DMS53 treated with DMSO at 0.1 percent for 48 hours (cell line): ENCODE data around the gene CHI3L1.
A peak's percentile ranks its signal among the peaks of the same experiment; 100 is the strongest.

Experiments
- DNase-seq: peaks from one replicate; lab custom pipeline; 2025; ENCODE audit not compliant: unreplicated experiment; lab: John Stamatoyannopoulos, UW

Gene CHI3L1

GRCh38 chr1:203152158-203153034 is 34.1 kb downstream of the CHI3L1 start:
- DNase-seq = peak; percentile 21

GRCh38 chr1:203151362-203152157 is 34.9 kb downstream of the CHI3L1 start:
- no peak for DNase-seq

GRCh38 chr1:203150511-203151297 is 35.8 kb downstream of the CHI3L1 start:
- DNase-seq = no peak

- no peak for DNase-seq
Measured at GRCh38 chr1:203149188-203149840, 37.2 kb downstream of the CHI3L1 start.

GRCh38 chr1:203148579-203148978 is 37.9 kb downstream of the CHI3L1 start:
- no peak for DNase-seq

GRCh38 chr1:203148127-203148526 is 38.4 kb downstream of the CHI3L1 start:
- no peak for DNase-seq

- DNase-seq = no peak
Measured at GRCh38 chr1:203147376-203147775, 39.1 kb downstream of the CHI3L1 start.

GRCh38 chr1:203146537-203146936 is 40.0 kb downstream of the CHI3L1 start:
- DNase-seq = no peak

GRCh38 chr1:203146042-203146369 is 40.5 kb downstream of the CHI3L1 start:
- no peak for DNase-seq

- DNase-seq = no peak
Measured at GRCh38 chr1:203145321-203146041, 41.0 kb downstream of the CHI3L1 start.

- DNase-seq = no peak
Measured at GRCh38 chr1:203144661-203145060, 41.8 kb downstream of the CHI3L1 start.

GRCh38 chr1:203143641-203144040 is 42.9 kb downstream of the CHI3L1 start:
- no peak for DNase-seq

GRCh38 chr1:203142684-203143408 is 43.7 kb downstream of the CHI3L1 start:
- DNase-seq = no peak

GRCh38 chr1:203142124-203142523 is 44.4 kb downstream of the CHI3L1 start:
- DNase-seq = no peak

- DNase-seq = no peak
Measured at GRCh38 chr1:203140743-203141520, 45.6 kb downstream of the CHI3L1 start.

GRCh38 chr1:203139976-203140475 is 46.5 kb downstream of the CHI3L1 start:
- no peak for DNase-seq

- no peak for DNase-seq
Measured at GRCh38 chr1:203138066-203138465, 48.4 kb downstream of the CHI3L1 start.

- DNase-seq = no peak
Measured at GRCh38 chr1:203137324-203137723, 49.2 kb downstream of the CHI3L1 start.
